Peyer's patch (tissue), 4 donors: ENCODE measurements around the gene CPVL. TPM values are rescaled to one million over a fixed set of nuclear protein-coding genes. Genes with fewer than 3 reads are reported as not detected.

Experiments used
- DNase-seq, 3 donors: peaks; one replicate each; pipeline ENCODE4 v3.0.0-alpha.2; 2017 to 2019
- H3K27ac ChIP-seq, 4 donors: fragments of 200-600 bp; sonication (generic); one replicate each; pipeline ENCODE4 v1.5.1; 2016 to 2019
- H3K27me3 ChIP-seq, 2 donors: fragments of 200-600 bp; sonication (generic); one replicate each; pipeline ENCODE4 v1.5.1; 2019
- H3K36me3 ChIP-seq, 3 donors: fragments of 200-600 bp; sonication (generic); one replicate each; pipeline ENCODE4 v1.5.1; 2016 to 2019
- H3K4me1 ChIP-seq, 4 donors: fragments of 200-600 bp; sonication (generic); one replicate each; pipeline ENCODE4 v1.5.1; 2016 to 2019
- H3K4me3 ChIP-seq, 4 donors: fragments of 200-600 bp; sonication (generic); 1 replicate in 3 of 4; 2 replicates in 1 of 4; pipeline ENCODE4 v1.5.1; 2016 to 2019; ENCODE audit warnings: mild to moderate bottlenecking in 1 of 4
- H3K9me3 ChIP-seq, 4 donors: fragments of 200-600 bp; sonication (generic); one replicate each; pipeline ENCODE4 v1.5.1; 2016 to 2019; ENCODE audit warnings: mild to moderate bottlenecking in 1 of 4
- CTCF ChIP-seq, 6 experiments: fragments of 450-650 bp in 4 of 6; fragments of 200-600 bp in 2 of 6; sonication (generic) in 1 of 6; IDR thresholded peaks; one replicate each; pipeline ENCODE4 v1.5.1; 2017 to 2019; ENCODE audit warnings: antibody characterized with exemption in 6 of 6, mild to moderate bottlenecking in 3 of 6, moderate library complexity in 1 of 6
- POLR2A ChIP-seq, 2 donors: fragments of 450-650 bp; IDR thresholded peaks; one replicate each; pipeline ENCODE4 v1.5.1; 2017; ENCODE audit warnings: antibody characterized with exemption in 2 of 2, mild to moderate bottlenecking in 2 of 2, moderate library complexity in 2 of 2
- total RNA-seq, 4 donors: library from RNA; depleted of rRNA; stranded (reverse); fragments of >200 nt; gene quantifications; one replicate each; pipeline ENCODE4 v1.1.0, GENCODE V29; 2016

The CPVL gene
- total RNA-seq, 4 donors from 2014 or later, result 2.5 to 16.5 (median 8.0) TPM

GRCh38 chr7:29013931-29014330 lies 132.4 kb downstream of the CPVL start:
- Histone ChIP-seq H3K36me3 (no peaks in the 10 kb centered on the region), H3K4me1 (no peaks in the 10 kb centered on the region), H3K4me3 (no peak overlapping the region), H3K27me3 (no peaks in the 10 kb centered on the region), H3K9me3 (no peaks in the 10 kb centered on the region), H3K27ac (no peak overlapping the region)
- TF ChIP-seq POLR2A (IDR thresholded peaks at IDR 0.05) (no peak), CTCF (IDR thresholded peaks at IDR 0.05) (no peak)
- DNase-seq, result no peak

- Histone ChIP-seq H3K36me3 (no peaks in the 10 kb centered on the region), H3K27me3 (no peaks in the 10 kb centered on the region), H3K4me3 (no peak overlapping the region), H3K9me3 (no peaks in the 10 kb centered on the region), H3K4me1 (no peaks in the 10 kb centered on the region), H3K27ac (no peak overlapping the region)
- no peak for DNase-seq
- TF ChIP-seq CTCF (IDR thresholded peaks at IDR 0.05) (no peak), POLR2A (IDR thresholded peaks at IDR 0.05) (no peak)
These were observed 133.1 kb downstream of the CPVL start for GRCh38 chr7:29013082-29013695.

- no peak for TF ChIP-seq POLR2A (IDR thresholded peaks at IDR 0.05)
- TF ChIP-seq CTCF (IDR thresholded peaks at IDR 0.05), result no peak
- no peak for DNase-seq
- Histone ChIP-seq H3K27me3 (no peaks in the 10 kb centered on the region), H3K9me3 (no peaks in the 10 kb centered on the region), H3K27ac (no peak overlapping the region), H3K4me1 (no peaks in the 10 kb centered on the region), H3K36me3 (no peaks in the 10 kb centered on the region), H3K4me3 (no peak overlapping the region)
These were observed 136.4 kb downstream of the CPVL start for GRCh38 chr7:29009947-29010346.

GRCh38 chr7:29008590-29008989 lies 137.7 kb downstream of the CPVL start:
- H3K9me3 ChIP-seq, result no peaks in the 10 kb centered on the region
- no peak for DNase-seq
- no peaks in the 10 kb centered on the region for H3K36me3 ChIP-seq
- no peaks in the 10 kb centered on the region for H3K27me3 ChIP-seq
- no peak overlapping the region for H3K4me3 ChIP-seq
- H3K4me1 ChIP-seq, result no peaks in the 10 kb centered on the region
- TF ChIP-seq POLR2A (IDR thresholded peaks at IDR 0.05), result no peak
- H3K27ac ChIP-seq, result no peak overlapping the region

GRCh38 chr7:29007127-29007526 lies 139.2 kb downstream of the CPVL start:
- H3K4me1 ChIP-seq, result no peaks in the 10 kb centered on the region
- H3K4me3 ChIP-seq, result no peak overlapping the region
- no peaks in the 10 kb centered on the region for H3K27me3 ChIP-seq
- DNase-seq, result no peak
- H3K36me3 ChIP-seq, result no peaks in the 10 kb centered on the region
- H3K9me3 ChIP-seq, result no peaks in the 10 kb centered on the region
- no peak for TF ChIP-seq POLR2A (IDR thresholded peaks at IDR 0.05)
- TF ChIP-seq CTCF (IDR thresholded peaks at IDR 0.05), result no peak
- no peak overlapping the region for H3K27ac ChIP-seq

- H3K36me3 ChIP-seq, result no peaks in the 10 kb centered on the region
- TF ChIP-seq POLR2A (IDR thresholded peaks at IDR 0.05) (no peak), CTCF (IDR thresholded peaks at IDR 0.05) (no peak)
- H3K4me3 ChIP-seq, result no peak overlapping the region
- H3K27ac ChIP-seq, result no peak overlapping the region
- no peaks in the 10 kb centered on the region for H3K4me1 ChIP-seq
- H3K9me3 ChIP-seq, result no peaks in the 10 kb centered on the region
- no peaks in the 10 kb centered on the region for H3K27me3 ChIP-seq
- no peak for DNase-seq
These were observed 140.5 kb downstream of the CPVL start for GRCh38 chr7:29005829-29006228.
